Right atrium auricular region (tissue), 2 donors: ENCODE measurements around the gene DNAH9. TPM values are rescaled to one million over a fixed set of nuclear protein-coding genes. Genes with fewer than 3 reads are reported as not detected.

Experiments used
- DNase-seq: peaks from one replicate; pipeline ENCODE4 v3.0.0-alpha.2; 2019; ENCODE audit warnings: low spot score
- H3K27ac ChIP-seq, 2 donors: fragments of 200-600 bp; sonication (generic); 1 replicate in 1 of 2; 2 replicates in 1 of 2; pipeline ENCODE4 v1.5.1; 2016 to 2019
- H3K27me3 ChIP-seq, 2 donors: fragments of 200-600 bp; sonication (generic); one replicate each; pipeline versions ENCODE4 v1.5.1 to v1.6.0; 2017 to 2019
- H3K36me3 ChIP-seq: fragments of 200-600 bp; sonication (generic); one replicate; pipeline ENCODE4 v1.5.1; 2016
- H3K4me1 ChIP-seq, 2 donors: fragments of 200-600 bp; sonication (generic); one replicate each; pipeline versions ENCODE4 v1.5.1 to v1.6.0; 2017 to 2019
- H3K4me3 ChIP-seq, 2 donors: fragments of 200-600 bp; sonication (generic); 1 replicate in 1 of 2; 2 replicates in 1 of 2; pipeline ENCODE4 v1.5.1; 2017 to 2019; ENCODE audit warnings: mild to moderate bottlenecking in 1 of 2, moderate library complexity in 1 of 2
- H3K9me3 ChIP-seq, 2 donors: fragments of 200-600 bp; sonication (generic); one replicate each; pipeline ENCODE4 v1.5.1; 2019
- total RNA-seq, 2 donors: library from RNA; depleted of rRNA; stranded (reverse); fragments of >200 nt; gene quantifications; one replicate each; pipeline ENCODE4 v1.1.0, GENCODE V29; 2016
- TF ChIP-seq, protein P1 (sequence below), 2 donors: fragments of 200-600 bp; sonication (generic); IDR thresholded peaks; one replicate each; pipeline ENCODE4 v1.5.1; 2019; ENCODE audit warnings: antibody characterized with exemption in 2 of 2

The DNAH9 gene
- total RNA-seq, 2 donors from 2014 or later = 0.63 TPM; not detected in 1

DNA sequence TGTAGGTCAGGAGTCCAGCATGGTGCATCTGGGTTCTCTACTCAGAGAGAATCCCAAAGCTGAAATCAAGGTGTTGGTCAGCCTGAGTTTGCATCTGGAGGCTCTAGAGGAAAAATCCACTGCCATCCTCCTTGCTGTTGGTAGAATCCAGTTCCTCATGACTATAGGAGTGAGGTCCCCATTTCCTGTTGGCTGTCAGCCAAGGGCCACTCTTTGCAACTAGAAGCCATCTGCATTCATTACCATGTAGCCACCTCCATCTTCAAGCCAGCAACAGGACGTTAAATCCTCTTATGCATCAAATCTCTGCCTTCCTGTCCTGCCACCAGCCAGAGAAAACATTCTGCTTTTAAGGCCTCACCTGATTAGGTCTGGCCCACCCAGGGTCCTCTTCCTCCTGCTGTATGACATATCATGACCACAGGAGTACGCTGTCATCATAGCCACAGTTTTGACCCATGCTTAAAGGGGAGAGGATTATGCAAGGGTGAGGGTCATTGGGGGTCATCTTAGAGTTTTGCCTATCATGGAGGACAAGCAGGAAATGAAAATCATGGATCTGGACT lies 40.5 kb downstream of the DNAH9 start:
- Histone ChIP-seq H3K36me3 (no peaks in the 10 kb centered on the region), H3K27ac (no peak overlapping the region), H3K9me3 (no peaks in the 10 kb centered on the region), H3K27me3 (no peaks in the 10 kb centered on the region), H3K4me3 (no peak overlapping the region), H3K4me1 (no peaks in the 10 kb centered on the region)
- no peak for DNase-seq
- TF ChIP-seq, protein P1, sequence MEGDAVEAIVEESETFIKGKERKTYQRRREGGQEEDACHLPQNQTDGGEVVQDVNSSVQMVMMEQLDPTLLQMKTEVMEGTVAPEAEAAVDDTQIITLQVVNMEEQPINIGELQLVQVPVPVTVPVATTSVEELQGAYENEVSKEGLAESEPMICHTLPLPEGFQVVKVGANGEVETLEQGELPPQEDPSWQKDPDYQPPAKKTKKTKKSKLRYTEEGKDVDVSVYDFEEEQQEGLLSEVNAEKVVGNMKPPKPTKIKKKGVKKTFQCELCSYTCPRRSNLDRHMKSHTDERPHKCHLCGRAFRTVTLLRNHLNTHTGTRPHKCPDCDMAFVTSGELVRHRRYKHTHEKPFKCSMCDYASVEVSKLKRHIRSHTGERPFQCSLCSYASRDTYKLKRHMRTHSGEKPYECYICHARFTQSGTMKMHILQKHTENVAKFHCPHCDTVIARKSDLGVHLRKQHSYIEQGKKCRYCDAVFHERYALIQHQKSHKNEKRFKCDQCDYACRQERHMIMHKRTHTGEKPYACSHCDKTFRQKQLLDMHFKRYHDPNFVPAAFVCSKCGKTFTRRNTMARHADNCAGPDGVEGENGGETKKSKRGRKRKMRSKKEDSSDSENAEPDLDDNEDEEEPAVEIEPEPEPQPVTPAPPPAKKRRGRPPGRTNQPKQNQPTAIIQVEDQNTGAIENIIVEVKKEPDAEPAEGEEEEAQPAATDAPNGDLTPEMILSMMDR (IDR thresholded peaks at IDR 0.05) = no peak

GRCh38 chr17:11639736-11640462 lies 41.6 kb downstream of the DNAH9 start:
- DNase-seq = no peak
- TF ChIP-seq, protein P1 (IDR thresholded peaks at IDR 0.05) = no peak

GRCh38 chr17:11640463-11640814 lies 42.2 kb downstream of the DNAH9 start:
- H3K4me3 ChIP-seq = no peak overlapping the region
- H3K27me3 ChIP-seq = no peaks in the 10 kb centered on the region
- H3K4me1 ChIP-seq = peaks cover 0 to 8% of the 10 kb centered on the region in 2 donors
- H3K9me3 ChIP-seq = no peaks in the 10 kb centered on the region
- TF ChIP-seq, protein P1 (IDR thresholded peaks at IDR 0.05) = no peak
- no peak for DNase-seq
- no peaks in the 10 kb centered on the region for H3K36me3 ChIP-seq
- no peak overlapping the region for H3K27ac ChIP-seq

More at GRCh38 chr17:11639736-11640462, 41.6 kb downstream of the DNAH9 start:
- H3K4me3 ChIP-seq = no peak overlapping the region
- H3K9me3 ChIP-seq = no peaks in the 10 kb centered on the region
- H3K27me3 ChIP-seq = no peaks in the 10 kb centered on the region
- H3K4me1 ChIP-seq = peaks cover 0 to 8% of the 10 kb centered on the region in 2 donors
- no peak overlapping the region for H3K27ac ChIP-seq
- no peaks in the 10 kb centered on the region for H3K36me3 ChIP-seq

GRCh38 chr17:11641521-11642275 lies 43.4 kb downstream of the DNAH9 start:
- Histone ChIP-seq H3K36me3 (no peaks in the 10 kb centered on the region), H3K27ac (no peak overlapping the region), H3K27me3 (no peaks in the 10 kb centered on the region), H3K4me3 (no peak overlapping the region), H3K4me1 (peaks cover 0 to 8% of the 10 kb centered on the region in 2 donors), H3K9me3 (no peaks in the 10 kb centered on the region)
- DNase-seq = no peak
- TF ChIP-seq, protein P1 (IDR thresholded peaks at IDR 0.05) = no peak

DNA sequence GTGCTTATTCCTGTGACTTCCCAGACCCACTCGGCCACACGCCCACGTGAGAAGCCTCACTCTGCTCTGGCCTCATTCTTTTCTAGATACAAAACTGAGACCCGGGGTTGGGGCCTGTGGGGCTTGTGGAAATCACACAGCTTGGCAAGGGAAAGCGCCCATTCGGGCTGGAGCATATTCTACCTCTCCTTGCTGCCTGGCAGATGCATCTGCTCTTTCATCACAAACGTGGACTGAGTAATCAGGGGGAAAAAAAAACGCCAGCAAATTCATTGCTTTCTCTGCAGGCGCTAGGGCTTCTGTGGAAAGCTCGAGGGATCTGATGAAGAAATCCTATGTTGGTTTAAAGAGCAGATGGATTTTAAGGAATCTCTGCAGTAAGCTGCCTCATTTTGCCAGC lies 44.4 kb downstream of the DNAH9 start:
- no peak for DNase-seq
- no peak overlapping the region for H3K27ac ChIP-seq
- H3K4me3 ChIP-seq = no peak overlapping the region
- H3K9me3 ChIP-seq = no peaks in the 10 kb centered on the region
- H3K36me3 ChIP-seq = no peaks in the 10 kb centered on the region
- TF ChIP-seq, protein P1 (IDR thresholded peaks at IDR 0.05) = no peak
- peaks cover 0 to 8% of the 10 kb centered on the region in 2 donors for H3K4me1 ChIP-seq
- H3K27me3 ChIP-seq = no peaks in the 10 kb centered on the region
